Subcutaneous adipose tissue (tissue), 4 donors: ENCODE measurements around the gene CASS4. TPM values are rescaled to one million over a fixed set of nuclear protein-coding genes. Genes with fewer than 3 reads are reported as not detected.

Experiments used
- CTCF ChIP-seq: fragments of 450-650 bp; IDR thresholded peaks from one replicate; pipeline ENCODE4 v1.5.1; 2016; ENCODE audit warnings: low read depth, mild to moderate bottlenecking, control low read depth, antibody characterized with exemption, moderate library complexity
- total RNA-seq, 4 donors: library from RNA; depleted of rRNA; stranded (reverse); fragments of >200 nt; gene quantifications; one replicate each; pipeline ENCODE4 v1.1.0, GENCODE V29; 2016

The CASS4 gene
- total RNA-seq, 4 donors from 2014 or later: 0.94 to 16.5 (median 3.7) TPM

GRCh38 chr20:56392881-56393482, 19.1 kb upstream of the CASS4 start:
- no peak for TF ChIP-seq CTCF

GRCh38 chr20:56393653-56394052, 18.4 kb upstream of the CASS4 start:
- no peak for TF ChIP-seq CTCF

GRCh38 chr20:56395166-56395565, 16.9 kb upstream of the CASS4 start:
- no peak for TF ChIP-seq CTCF

GRCh38 chr20:56400001-56400640, 11.9 kb upstream of the CASS4 start:
- no peak for TF ChIP-seq CTCF

- TF ChIP-seq CTCF: no peak
These were observed 8.6 kb upstream of the CASS4 start for GRCh38 chr20:56403465-56403864.

GRCh38 chr20:56406910-56407309, 5.2 kb upstream of the CASS4 start:
- no peak for TF ChIP-seq CTCF

GRCh38 chr20:56409521-56409920, 2.5 kb upstream of the CASS4 start:
- TF ChIP-seq CTCF: no peak
